Measurements from ENCODE around the gene DLG4.

The DLG4 gene

DNA sequence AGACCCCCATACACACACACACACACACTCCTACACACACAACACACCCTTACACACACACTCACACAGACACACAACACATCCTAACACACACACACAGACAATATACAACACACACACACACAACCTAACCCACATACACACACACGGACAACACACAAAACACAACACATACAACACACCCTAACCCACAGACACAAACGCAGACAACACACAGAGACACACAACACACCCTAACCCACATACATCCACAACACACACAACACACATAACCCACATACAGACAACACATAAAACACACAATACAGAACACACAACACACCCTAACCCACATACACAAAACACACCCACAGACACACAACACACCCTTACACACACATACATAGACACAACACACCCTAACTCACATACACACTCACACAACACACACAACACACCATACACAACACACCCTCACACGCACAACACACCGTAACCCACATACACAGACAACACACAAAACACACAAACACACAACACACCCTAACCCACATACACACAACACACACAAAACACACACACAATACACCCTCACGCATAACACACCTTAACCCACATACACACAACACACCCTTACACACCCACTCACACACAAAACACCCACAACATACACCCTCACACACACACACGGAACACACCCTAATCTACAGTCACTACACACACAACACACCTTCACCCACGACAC is 44.9 kb downstream of the DLG4 start:
- TF ChIP-seq, protein P1, sequence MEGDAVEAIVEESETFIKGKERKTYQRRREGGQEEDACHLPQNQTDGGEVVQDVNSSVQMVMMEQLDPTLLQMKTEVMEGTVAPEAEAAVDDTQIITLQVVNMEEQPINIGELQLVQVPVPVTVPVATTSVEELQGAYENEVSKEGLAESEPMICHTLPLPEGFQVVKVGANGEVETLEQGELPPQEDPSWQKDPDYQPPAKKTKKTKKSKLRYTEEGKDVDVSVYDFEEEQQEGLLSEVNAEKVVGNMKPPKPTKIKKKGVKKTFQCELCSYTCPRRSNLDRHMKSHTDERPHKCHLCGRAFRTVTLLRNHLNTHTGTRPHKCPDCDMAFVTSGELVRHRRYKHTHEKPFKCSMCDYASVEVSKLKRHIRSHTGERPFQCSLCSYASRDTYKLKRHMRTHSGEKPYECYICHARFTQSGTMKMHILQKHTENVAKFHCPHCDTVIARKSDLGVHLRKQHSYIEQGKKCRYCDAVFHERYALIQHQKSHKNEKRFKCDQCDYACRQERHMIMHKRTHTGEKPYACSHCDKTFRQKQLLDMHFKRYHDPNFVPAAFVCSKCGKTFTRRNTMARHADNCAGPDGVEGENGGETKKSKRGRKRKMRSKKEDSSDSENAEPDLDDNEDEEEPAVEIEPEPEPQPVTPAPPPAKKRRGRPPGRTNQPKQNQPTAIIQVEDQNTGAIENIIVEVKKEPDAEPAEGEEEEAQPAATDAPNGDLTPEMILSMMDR (IDR thresholded peaks at IDR 0.05): no peak

DNA sequence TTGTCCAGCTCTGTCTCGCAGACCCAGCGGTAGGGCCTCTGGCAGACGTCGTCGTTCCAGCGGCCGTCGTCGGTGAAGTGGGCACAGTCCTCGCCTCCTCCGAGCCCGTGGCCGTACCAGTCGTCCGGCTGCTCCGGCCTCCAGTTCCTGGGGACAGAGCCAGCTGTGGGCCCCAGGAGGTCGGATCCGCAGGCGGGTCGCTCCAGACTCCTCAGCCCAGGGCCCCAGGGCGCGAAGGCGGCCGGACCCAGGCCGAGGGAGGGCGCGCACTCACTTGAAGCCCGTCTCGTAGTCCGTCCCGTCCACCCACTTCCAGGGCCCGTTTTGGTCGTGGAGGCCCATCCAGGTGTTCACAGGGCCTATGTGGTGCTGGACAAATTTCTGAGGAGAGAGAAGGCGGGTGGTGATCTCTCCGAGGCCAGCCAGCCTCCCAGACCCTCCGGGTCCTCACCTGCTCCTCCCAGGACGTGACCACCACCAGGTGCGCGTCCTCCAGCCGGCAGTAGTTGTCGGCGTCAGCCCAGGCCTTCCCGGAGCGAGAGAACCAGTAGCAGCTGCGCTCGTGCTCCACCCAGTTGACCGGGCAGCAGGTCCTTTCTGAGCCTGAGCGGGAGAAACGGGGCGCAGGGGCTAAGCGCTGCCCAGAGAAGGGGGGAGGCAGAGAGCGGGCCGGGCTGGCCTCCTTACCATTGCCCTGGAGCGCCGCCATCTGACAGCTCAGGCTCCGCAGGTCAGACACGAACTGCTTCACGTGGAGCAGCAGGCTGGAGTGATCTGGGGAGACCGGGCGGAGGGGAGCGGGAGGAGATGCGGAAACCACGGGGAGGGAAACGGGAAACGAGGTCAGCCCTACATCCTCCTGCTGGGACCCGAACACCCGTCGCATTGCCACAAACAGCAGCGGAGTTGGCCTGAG is 45.7 kb downstream of the DLG4 start:
- TF ChIP-seq, protein P1 (IDR thresholded peaks at IDR 0.05): no peak

DNA sequence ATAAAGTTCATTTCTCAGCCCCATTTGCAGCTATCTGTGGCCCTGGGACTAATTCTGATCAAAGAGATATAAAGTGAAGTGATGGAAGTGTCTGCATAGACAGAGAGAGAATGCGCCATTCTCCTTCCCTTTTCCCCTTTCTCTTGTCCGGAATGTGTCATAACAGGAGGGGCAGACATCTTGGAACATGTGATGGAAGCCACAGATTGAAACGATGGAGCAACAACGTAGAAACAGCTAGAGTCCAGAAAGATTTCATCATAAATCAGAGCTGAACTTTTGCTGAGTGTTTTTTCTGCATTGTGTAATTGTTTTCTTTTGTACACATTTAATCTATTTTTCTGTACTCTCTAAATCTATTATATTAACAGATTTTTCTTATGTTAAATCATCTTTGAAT is 51.8 kb downstream of the DLG4 start:
- TF ChIP-seq, protein P1 (IDR thresholded peaks at IDR 0.05): no peak

DNA sequence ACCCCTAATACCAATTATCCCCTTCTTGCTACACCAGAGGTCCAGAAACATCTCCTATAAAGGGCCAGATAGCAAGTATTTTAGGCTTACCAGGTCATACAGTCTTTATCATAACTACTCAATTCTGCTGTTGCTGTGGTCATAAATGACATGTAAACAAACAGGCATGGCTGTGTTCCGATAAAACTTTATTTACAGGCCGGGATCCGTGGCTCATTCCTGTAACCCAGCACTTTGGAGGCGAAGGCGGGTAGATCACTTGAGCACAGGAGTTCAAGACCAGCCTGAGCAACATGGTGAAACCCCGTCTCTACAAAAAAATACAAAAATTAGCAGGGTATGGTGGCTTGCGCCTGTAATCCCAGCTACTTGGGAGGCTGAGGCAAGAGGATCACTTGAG is 52.8 kb downstream of the DLG4 start:
- TF ChIP-seq, protein P1 (IDR thresholded peaks at IDR 0.05): no peak

GRCh38 chr17:7156342-7156940 is 63.2 kb downstream of the DLG4 start:
- TF ChIP-seq, protein P1 (IDR thresholded peaks at IDR 0.05): no peak

- TF ChIP-seq, protein P1 (IDR thresholded peaks at IDR 0.05): no peak
These were observed 71.9 kb downstream of the DLG4 start for GRCh38 chr17:7147772-7148171.

GRCh38 chr17:7146115-7146514 is 73.5 kb downstream of the DLG4 start:
- TF ChIP-seq, protein P1 (IDR thresholded peaks at IDR 0.05): no peak
